Neural cell (in vitro differentiated cells): Measurements from ENCODE around the gene GPX3. TPM values are rescaled to one million over a fixed set of nuclear protein-coding genes. Genes with fewer than 3 reads are reported as not detected.

ENCODE experiments used
- H2AFZ ChIP-seq: fragments of 200-600, 300-800 bp; sonication (generic), shearing (Covaris generic); 2 replicates; pipeline ENCODE4 v1.6.0; 2014; ENCODE audit warnings: low read depth, mild to moderate bottlenecking, antibody characterized with exemption, low read length, moderate library complexity
- H3F3A ChIP-seq: fragments of 200-600 bp; shearing (Covaris generic); 2 replicates; pipeline ENCODE4 v1.6.1; 2016; ENCODE audit warnings: mild to moderate bottlenecking, moderate library complexity, mixed read lengths, antibody characterized with exemption, low read length; ENCODE audit not compliant: insufficient read depth, poor library complexity, severe bottlenecking
- H3K27ac ChIP-seq: fragments of 200-600, 300-800 bp; sonication (generic), shearing (Covaris generic); 2 replicates; pipeline ENCODE4 v1.5.1; 2014; ENCODE audit warnings: mild to moderate bottlenecking, low read length, moderate library complexity
- H3K27me3 ChIP-seq: fragments of 300-800, 200-600 bp; sonication (generic), shearing (Covaris generic); 2 replicates; pipeline ENCODE4 v1.6.0; 2014; ENCODE audit warnings: mild to moderate bottlenecking, low read depth, low read length, moderate library complexity; ENCODE audit not compliant: insufficient read depth
- H3K36me3 ChIP-seq: fragments of 300-800, 200-600 bp; sonication (generic), shearing (Covaris generic); 2 replicates; pipeline ENCODE4 v1.5.1; 2014; ENCODE audit warnings: mild to moderate bottlenecking, antibody characterized with exemption, low read length, moderate library complexity; ENCODE audit not compliant: insufficient read depth
- H3K4me2 ChIP-seq: fragments of 300-800, 200-600 bp; sonication (generic), shearing (Covaris generic); 2 replicates; pipeline ENCODE4 v1.6.0; 2014; ENCODE audit warnings: mild to moderate bottlenecking, low read length
- H3K4me3 ChIP-seq: fragments of 300-800, 200-600 bp; sonication (generic), shearing (Covaris generic); 2 replicates; pipeline ENCODE4 v1.5.1; 2014; ENCODE audit warnings: mild to moderate bottlenecking, low read length, moderate library complexity
- H3K79me2 ChIP-seq: fragments of 200-600 bp; shearing (Covaris generic); replicated peaks from 2 replicates; pipeline ENCODE4 v1.6.0; 2014; ENCODE audit warnings: mild to moderate bottlenecking, low read length, moderate library complexity; ENCODE audit not compliant: insufficient read depth
- H3K9ac ChIP-seq: fragments of 300-800, 200-600 bp; sonication (generic), shearing (Covaris generic); 2 replicates; pipeline ENCODE4 v1.6.1; 2016; ENCODE audit warnings: mild to moderate bottlenecking, low read length, mixed read lengths
- H3K9me2 ChIP-seq: fragments of 200-600 bp; shearing (Covaris generic); 2 replicates; pipeline ENCODE4 v1.6.1; 2016; ENCODE audit warnings: mild to moderate bottlenecking, low read length, mixed read lengths; ENCODE audit not compliant: insufficient read depth
- H3K9me3 ChIP-seq: fragments of 200-600, 300-800 bp; sonication (generic), shearing (Covaris generic); 2 replicates; pipeline ENCODE4 v1.6.1; 2016; ENCODE audit warnings: mild to moderate bottlenecking, mixed run types, low read length, moderate library complexity, mixed read lengths
- H4K20me1 ChIP-seq: fragments of 200-600 bp; shearing (Covaris generic); 2 replicates; pipeline ENCODE4 v1.6.1; 2016; ENCODE audit warnings: mild to moderate bottlenecking, mixed run types; ENCODE audit not compliant: insufficient read depth
- CTCF ChIP-seq: fragments of 450-650 bp; IDR thresholded peaks from 2 replicates; pipeline ENCODE4 v1.5.1; 2014; ENCODE audit warnings: antibody characterized with exemption, mild to moderate bottlenecking, moderate library complexity; ENCODE audit not compliant: poor library complexity, severe bottlenecking
- EP300 ChIP-seq: fragments of 450-650 bp; conservative IDR thresholded peaks from 2 replicates; pipeline ENCODE4 v1.6.1; 2014; ENCODE audit warnings: antibody characterized with exemption, mild to moderate bottlenecking, moderate library complexity; ENCODE audit not compliant: poor library complexity, severe bottlenecking
- EZH2 ChIP-seq: fragments of 200-600, 300-800 bp; shearing (Covaris generic), sonication (generic); IDR thresholded peaks from 2 replicates; pipeline ENCODE4 v1.6.1; 2014; ENCODE audit warnings: antibody characterized with exemption, low read length, borderline replicate concordance, mild to moderate bottlenecking; ENCODE audit not compliant: insufficient read depth, poor library complexity, severe bottlenecking
- MXI1 ChIP-seq: fragments of 450-650 bp; conservative IDR thresholded peaks from 2 replicates; pipeline ENCODE4 v1.6.1; 2014; ENCODE audit warnings: antibody characterized with exemption, mild to moderate bottlenecking; ENCODE audit not compliant: poor library complexity, severe bottlenecking
- POLR2AphosphoS5 ChIP-seq: IDR thresholded peaks from 2 replicates; pipeline ENCODE4 v1.6.1; 2012
- RAD21 ChIP-seq: fragments of 450-650 bp; conservative IDR thresholded peaks from 2 replicates; pipeline ENCODE4 v1.6.1; 2014; ENCODE audit warnings: antibody characterized with exemption, mild to moderate bottlenecking, moderate library complexity
- REST ChIP-seq: IDR thresholded peaks from 2 replicates; pipeline ENCODE4 v1.6.1; 2012; ENCODE audit warnings: borderline replicate concordance
- SMC3 ChIP-seq: fragments of 450-650 bp; conservative IDR thresholded peaks from 2 replicates; pipeline ENCODE4 v1.6.1; 2014; ENCODE audit warnings: antibody characterized with exemption, mild to moderate bottlenecking, moderate library complexity; ENCODE audit not compliant: poor library complexity
- TAF1 ChIP-seq: IDR thresholded peaks from 2 replicates; pipeline ENCODE4 v1.6.1; 2012; ENCODE audit warnings: low read depth
- polyA plus RNA-seq: library from polyadenylated mRNA; depleted of rRNA; stranded (reverse); fragments of >200 nt; gene quantifications from 2 replicates; pipeline ENCODE4 v1.2.3, GENCODE V29; 2014

GPX3 gene
- polyA plus RNA-seq, 1 donor from 2014 or later = 4.0 TPM

GRCh38 chr5:151030379-151030778 lies 10.0 kb downstream of the GPX3 start:
- Histone ChIP-seq H2AFZ (no peak overlapping the region), H3K79me2 (no peaks in the 10 kb centered on the region), H3K36me3 (no peaks in the 10 kb centered on the region), H3K4me3 (no peak overlapping the region), H4K20me1 (no peaks in the 10 kb centered on the region), H3K9me2 (no peaks in the 10 kb centered on the region), H3K9me3 (no peaks in the 10 kb centered on the region), H3K27me3 (no peaks in the 10 kb centered on the region), H3K4me2 (no peak overlapping the region), H3K9ac (no peak overlapping the region), H3K27ac (no peak overlapping the region), H3F3A (no peaks in the 10 kb centered on the region)
- TF ChIP-seq MXI1 (no peak), CTCF (no peak), EP300 (no peak), SMC3 (no peak), TAF1 (no peak), POLR2AphosphoS5 (no peak), RAD21 (no peak), REST (no peak), EZH2 (no peak)

GRCh38 chr5:151031554-151031953 lies 11.2 kb downstream of the GPX3 start:
- no peak overlapping the region for H3K27ac ChIP-seq
- no peak overlapping the region for H3K4me2 ChIP-seq
- H2AFZ ChIP-seq = no peak overlapping the region
- no peaks in the 10 kb centered on the region for H4K20me1 ChIP-seq
- TF ChIP-seq REST (no peak), EP300 (no peak), TAF1 (no peak), SMC3 (no peak), CTCF (no peak), MXI1 (no peak), EZH2 (no peak), POLR2AphosphoS5 (no peak), RAD21 (no peak)
- no peaks in the 10 kb centered on the region for H3K36me3 ChIP-seq
- H3F3A ChIP-seq = no peaks in the 10 kb centered on the region
- no peaks in the 10 kb centered on the region for H3K9me3 ChIP-seq
- H3K9me2 ChIP-seq = no peaks in the 10 kb centered on the region
- no peak overlapping the region for H3K9ac ChIP-seq
- H3K4me3 ChIP-seq = no peak overlapping the region
- no peaks in the 10 kb centered on the region for H3K79me2 ChIP-seq
- H3K27me3 ChIP-seq = no peaks in the 10 kb centered on the region
